Measurements from ENCODE around the gene LMO7.
"Not testable (repeated sequence)": the region's sequence is repeated elsewhere in the genome, so short reads cannot be mapped to it uniquely, and the experiment has no call there.

The LMO7 gene

GRCh38 chr13:75648446-75648845 lies 12.3 kb downstream of the LMO7 start:
- DNase-seq: no peak

GRCh38 chr13:75651013-75651412 lies 14.9 kb downstream of the LMO7 start:
- DNase-seq: no peak

GRCh38 chr13:75652726-75653125 lies 16.6 kb downstream of the LMO7 start:
- DNase-seq: no peak

- DNase-seq: no peak
Observed at GRCh38 chr13:75656425-75656989, 20.4 kb downstream of the LMO7 start.

GRCh38 chr13:75657111-75657510 lies 21.0 kb downstream of the LMO7 start:
- DNase-seq: no peak

GRCh38 chr13:75660694-75661093 lies 24.6 kb downstream of the LMO7 start:
- DNase-seq: no peak

GRCh38 chr13:75661443-75661842 lies 25.3 kb downstream of the LMO7 start:
- DNase-seq: no peak

- DNase-seq: no peak
Observed at GRCh38 chr13:75666646-75667351, 30.7 kb downstream of the LMO7 start.

- no peak for DNase-seq
Observed at GRCh38 chr13:75669706-75670105, 33.6 kb downstream of the LMO7 start.

- DNase-seq: no peak
Observed at GRCh38 chr13:75670496-75670895, 34.4 kb downstream of the LMO7 start.

GRCh38 chr13:75675421-75675820 lies 39.3 kb downstream of the LMO7 start:
- DNase-seq: no peak

- no peak for DNase-seq
Observed at GRCh38 chr13:75679459-75679858, 43.3 kb downstream of the LMO7 start.

GRCh38 chr13:75680251-75680650 lies 44.1 kb downstream of the LMO7 start:
- DNase-seq: not testable (repeated sequence)

- DNase-seq: no peak
Observed at GRCh38 chr13:75682326-75682725, 46.2 kb downstream of the LMO7 start.

GRCh38 chr13:75685239-75685697 lies 49.1 kb downstream of the LMO7 start:
- DNase-seq: peak; percentile 91

- peak; percentile 30 for DNase-seq
Observed at GRCh38 chr13:75687150-75687763, 51.1 kb downstream of the LMO7 start.

GRCh38 chr13:75689686-75690085 lies 53.6 kb downstream of the LMO7 start:
- no peak for DNase-seq

GRCh38 chr13:75690607-75691006 lies 54.5 kb downstream of the LMO7 start:
- no peak for DNase-seq

GRCh38 chr13:75691183-75691582 lies 55.1 kb downstream of the LMO7 start:
- no peak for DNase-seq

GRCh38 chr13:75693227-75693626 lies 57.1 kb downstream of the LMO7 start:
- DNase-seq: no peak

GRCh38 chr13:75694722-75695121 lies 58.6 kb downstream of the LMO7 start:
- DNase-seq: no peak

- peak; percentile 35 for DNase-seq
Observed at GRCh38 chr13:75695908-75696307, 59.8 kb downstream of the LMO7 start.

- no peak for DNase-seq
Observed at GRCh38 chr13:75699062-75699461, 62.9 kb downstream of the LMO7 start.

- DNase-seq: not testable (repeated sequence)
Observed at GRCh38 chr13:75699717-75700116, 63.6 kb downstream of the LMO7 start.
